ENCODE results near the gene LMF1.

Gene LMF1

DNA sequence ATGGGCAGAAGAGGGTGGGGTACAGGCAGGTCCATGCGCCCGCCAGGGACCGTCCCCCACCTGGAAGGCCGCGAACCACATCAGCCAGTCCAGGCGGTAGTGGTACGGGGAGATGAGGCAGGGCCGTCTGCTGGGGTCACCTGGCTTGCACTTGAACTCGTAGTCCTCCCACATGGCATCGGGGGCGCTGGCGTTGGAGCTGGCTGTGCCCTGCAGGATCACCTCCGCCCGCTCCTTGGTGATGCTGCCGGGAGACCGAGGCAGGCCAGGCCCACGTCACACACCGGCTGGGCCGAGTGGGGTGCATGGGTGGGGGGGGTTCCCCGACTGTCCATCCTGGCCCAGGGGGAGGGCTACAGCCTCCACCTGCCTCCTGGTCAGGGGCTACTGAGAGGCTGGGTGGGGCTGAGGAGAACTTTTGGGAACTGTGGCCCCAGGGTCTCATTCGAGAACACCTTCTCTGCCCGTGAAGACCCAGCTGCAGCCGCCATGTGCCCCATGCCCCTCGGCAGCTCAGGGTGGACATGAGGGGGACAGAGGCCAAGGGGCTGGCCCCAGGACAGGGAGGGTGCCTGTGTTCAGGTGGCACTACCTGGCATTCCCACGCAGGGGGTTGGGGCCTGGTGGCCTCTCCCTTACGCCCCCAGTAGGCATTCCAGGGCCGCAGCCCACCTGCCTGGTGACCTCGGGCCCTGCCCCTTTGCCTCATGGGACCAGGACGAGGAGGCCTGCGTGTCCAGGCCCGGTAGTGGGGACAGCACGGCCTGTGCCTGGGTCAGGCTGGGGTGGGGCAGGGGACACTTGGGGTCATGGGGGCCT lies 100.8 kb downstream of the LMF1 start:
- no peaks in the 10 kb centered on the region for H3K4me1 ChIP-seq (ENCODE audit: low read depth, poor library complexity, severe bottlenecking)
- no peaks in the 10 kb centered on the region for H3K36me3 ChIP-seq (ENCODE audit: insufficient read depth)
- no peaks in the 10 kb centered on the region for H3K79me2 ChIP-seq (ENCODE audit: insufficient read depth, low read depth)
- H3K27me3 ChIP-seq (ENCODE audit: insufficient read depth, low read depth): peaks cover 44% of the 10 kb centered on the region
- no peaks in the 10 kb centered on the region for H4K20me1 ChIP-seq (ENCODE audit: insufficient read depth)
- no peak overlapping the region for H3K9ac ChIP-seq
- TF ChIP-seq, protein P1, sequence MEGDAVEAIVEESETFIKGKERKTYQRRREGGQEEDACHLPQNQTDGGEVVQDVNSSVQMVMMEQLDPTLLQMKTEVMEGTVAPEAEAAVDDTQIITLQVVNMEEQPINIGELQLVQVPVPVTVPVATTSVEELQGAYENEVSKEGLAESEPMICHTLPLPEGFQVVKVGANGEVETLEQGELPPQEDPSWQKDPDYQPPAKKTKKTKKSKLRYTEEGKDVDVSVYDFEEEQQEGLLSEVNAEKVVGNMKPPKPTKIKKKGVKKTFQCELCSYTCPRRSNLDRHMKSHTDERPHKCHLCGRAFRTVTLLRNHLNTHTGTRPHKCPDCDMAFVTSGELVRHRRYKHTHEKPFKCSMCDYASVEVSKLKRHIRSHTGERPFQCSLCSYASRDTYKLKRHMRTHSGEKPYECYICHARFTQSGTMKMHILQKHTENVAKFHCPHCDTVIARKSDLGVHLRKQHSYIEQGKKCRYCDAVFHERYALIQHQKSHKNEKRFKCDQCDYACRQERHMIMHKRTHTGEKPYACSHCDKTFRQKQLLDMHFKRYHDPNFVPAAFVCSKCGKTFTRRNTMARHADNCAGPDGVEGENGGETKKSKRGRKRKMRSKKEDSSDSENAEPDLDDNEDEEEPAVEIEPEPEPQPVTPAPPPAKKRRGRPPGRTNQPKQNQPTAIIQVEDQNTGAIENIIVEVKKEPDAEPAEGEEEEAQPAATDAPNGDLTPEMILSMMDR (conservative IDR thresholded peaks at IDR 0.05; ENCODE audit: low read depth, low read length): no peak
- no peak overlapping the region for H3K4me2 ChIP-seq
- no peak overlapping the region for H3K27ac ChIP-seq
- H2AFZ ChIP-seq (ENCODE audit: low read depth): no peak overlapping the region
- no peak overlapping the region for H3K4me3 ChIP-seq (IDR thresholded peaks at IDR 0.05; ENCODE audit: insufficient read depth, low read depth, low read length)

DNA sequence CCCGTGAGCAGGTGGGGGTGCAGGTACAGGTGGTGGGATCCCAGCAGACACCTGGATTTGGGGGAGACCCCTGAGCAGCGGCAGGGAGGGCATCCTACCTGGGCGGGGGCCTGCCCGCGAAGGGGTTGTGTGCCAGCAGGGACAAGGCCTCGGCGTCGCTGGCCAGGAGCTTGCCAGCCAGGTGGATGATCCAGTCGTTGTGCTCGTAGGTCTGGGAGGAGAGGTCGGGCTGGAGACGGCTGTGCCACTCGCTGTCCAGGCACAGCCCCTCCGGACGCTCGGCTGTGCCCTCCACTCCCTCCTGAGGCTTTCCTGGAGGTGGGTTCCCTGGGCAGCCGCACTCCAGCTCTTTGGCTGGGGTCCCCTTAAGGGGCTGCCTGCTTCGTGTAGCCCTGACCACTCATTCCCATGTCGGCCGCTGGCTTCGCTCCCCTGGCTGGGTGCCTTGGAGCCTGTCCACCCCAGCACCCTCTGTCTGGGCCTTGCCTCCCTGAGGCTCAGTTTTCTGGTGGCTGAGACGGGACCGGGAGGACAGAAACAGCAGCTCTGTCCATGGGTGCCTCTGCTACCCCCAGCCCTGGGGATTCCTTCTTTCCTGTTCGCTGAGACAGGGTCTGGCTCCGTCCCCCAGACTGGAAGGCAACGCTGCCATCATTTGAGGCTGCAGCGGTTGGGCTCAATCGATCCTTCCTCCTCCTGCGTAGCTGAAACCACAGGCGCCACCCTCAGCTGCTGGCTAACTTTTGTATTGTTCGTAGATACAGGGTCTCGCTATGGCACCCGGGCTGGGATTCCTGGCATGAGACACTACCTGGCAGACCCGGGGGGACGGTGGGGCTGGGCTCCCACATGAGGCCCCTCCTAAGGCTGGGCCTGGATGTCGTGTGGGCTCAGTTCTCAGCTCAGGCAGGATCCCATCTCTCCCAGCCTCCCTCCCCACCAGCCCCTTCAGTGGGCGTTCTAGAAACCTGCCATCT lies 101.7 kb downstream of the LMF1 start:
- no peak overlapping the region for H3K27ac ChIP-seq
- peaks cover 47% of the 10 kb centered on the region for H3K27me3 ChIP-seq (ENCODE audit: insufficient read depth, low read depth)
- TF ChIP-seq, protein P1 (conservative IDR thresholded peaks at IDR 0.05; ENCODE audit: low read depth, low read length): no peak
- no peak overlapping the region for H3K9ac ChIP-seq
- H3K36me3 ChIP-seq (ENCODE audit: insufficient read depth): no peaks in the 10 kb centered on the region
- H3K4me3 ChIP-seq (IDR thresholded peaks at IDR 0.05; ENCODE audit: insufficient read depth, low read depth, low read length): no peak overlapping the region
- H4K20me1 ChIP-seq (ENCODE audit: insufficient read depth): no peaks in the 10 kb centered on the region
- H2AFZ ChIP-seq (ENCODE audit: low read depth): no peak overlapping the region
- H3K4me2 ChIP-seq: no peak overlapping the region
- no peaks in the 10 kb centered on the region for H3K79me2 ChIP-seq (ENCODE audit: insufficient read depth, low read depth)
- no peaks in the 10 kb centered on the region for H3K4me1 ChIP-seq (ENCODE audit: low read depth, poor library complexity, severe bottlenecking)

DNA sequence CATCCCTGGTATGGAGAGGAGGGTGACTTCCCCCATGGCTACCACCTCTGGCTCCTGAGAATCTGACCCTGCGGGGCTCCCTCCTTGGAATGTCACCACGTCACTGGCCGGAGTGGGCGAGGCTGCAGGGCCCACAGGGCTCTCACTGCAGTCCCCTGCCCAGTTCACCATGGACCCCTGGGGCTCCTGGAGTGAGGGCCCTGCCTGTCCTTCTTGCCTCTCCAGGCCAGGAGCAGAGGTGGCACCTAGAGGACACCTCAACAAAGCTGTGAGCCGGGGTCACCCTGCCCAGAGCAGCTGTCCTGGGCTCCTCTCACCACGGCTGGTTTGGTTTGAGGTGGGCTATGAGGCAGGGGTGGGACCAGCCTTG lies 102.4 kb downstream of the LMF1 start:
- H3K9ac ChIP-seq: no peak overlapping the region
- no peaks in the 10 kb centered on the region for H4K20me1 ChIP-seq (ENCODE audit: insufficient read depth)
- H3K36me3 ChIP-seq (ENCODE audit: insufficient read depth): no peaks in the 10 kb centered on the region
- H3K4me1 ChIP-seq (ENCODE audit: low read depth, poor library complexity, severe bottlenecking): no peaks in the 10 kb centered on the region
- TF ChIP-seq, protein P1 (conservative IDR thresholded peaks at IDR 0.05; ENCODE audit: low read depth, low read length): no peak
- no peak overlapping the region for H3K4me3 ChIP-seq (IDR thresholded peaks at IDR 0.05; ENCODE audit: insufficient read depth, low read depth, low read length)
- H2AFZ ChIP-seq (ENCODE audit: low read depth): no peak overlapping the region
- H3K79me2 ChIP-seq (ENCODE audit: insufficient read depth, low read depth): no peaks in the 10 kb centered on the region
- H3K4me2 ChIP-seq: no peak overlapping the region
- H3K27me3 ChIP-seq (ENCODE audit: insufficient read depth, low read depth): peaks cover 49% of the 10 kb centered on the region
- no peak overlapping the region for H3K27ac ChIP-seq

DNA sequence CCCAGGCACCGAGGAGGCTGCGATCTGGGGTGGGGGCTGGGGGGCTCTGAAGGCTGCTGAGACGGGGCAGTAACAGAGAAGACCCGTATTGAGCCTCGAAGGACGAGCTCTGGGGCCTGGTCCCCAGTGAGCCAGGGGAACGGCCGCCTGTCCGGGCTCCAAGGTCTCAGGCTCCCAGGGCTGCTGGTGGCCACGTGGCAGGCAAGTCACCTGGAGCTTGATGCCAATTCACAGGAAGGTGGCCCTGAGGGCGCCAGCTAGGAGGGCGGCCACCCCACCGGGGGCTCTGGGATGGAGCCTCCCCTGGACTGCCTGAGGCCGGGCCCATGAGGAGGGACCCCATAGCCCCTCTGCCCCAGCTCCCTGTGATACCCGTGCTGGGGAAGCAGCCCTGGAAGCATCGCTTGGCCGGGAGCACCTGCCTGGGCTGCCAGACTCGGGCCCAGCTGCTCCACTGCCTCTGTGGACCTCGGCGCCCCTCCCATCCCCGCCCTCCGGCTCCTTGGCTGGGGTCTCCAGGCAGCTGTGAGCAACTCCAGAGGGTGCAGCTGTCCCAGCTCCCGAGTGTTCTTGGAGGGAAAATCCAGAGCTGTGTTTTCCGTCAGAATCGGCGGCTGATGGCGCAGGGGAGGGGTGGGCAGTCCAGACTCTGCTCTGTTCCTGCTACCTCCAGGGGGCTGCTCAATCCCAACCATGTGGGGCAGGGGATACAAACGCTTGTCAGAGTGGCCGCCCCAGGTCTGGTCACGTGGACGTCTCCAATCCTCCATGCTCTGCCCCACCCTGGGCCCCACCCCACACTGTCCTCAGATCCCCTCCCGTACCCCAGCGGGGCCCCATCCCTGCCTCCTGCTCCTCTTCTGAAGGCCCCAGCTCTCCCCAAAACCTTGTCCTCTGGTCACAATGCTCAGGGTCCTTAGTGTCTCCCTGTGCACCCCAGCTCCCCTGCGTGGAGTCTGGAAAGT lies 103.1 kb downstream of the LMF1 start:
- no peak overlapping the region for H3K4me3 ChIP-seq (IDR thresholded peaks at IDR 0.05; ENCODE audit: insufficient read depth, low read depth, low read length)
- no peak overlapping the region for H2AFZ ChIP-seq (ENCODE audit: low read depth)
- H3K4me1 ChIP-seq (ENCODE audit: low read depth, poor library complexity, severe bottlenecking): no peaks in the 10 kb centered on the region
- H3K36me3 ChIP-seq (ENCODE audit: insufficient read depth): no peaks in the 10 kb centered on the region
- TF ChIP-seq, protein P1 (conservative IDR thresholded peaks at IDR 0.05; ENCODE audit: low read depth, low read length): no peak
- H3K79me2 ChIP-seq (ENCODE audit: insufficient read depth, low read depth): no peaks in the 10 kb centered on the region
- H3K27ac ChIP-seq: no peak overlapping the region
- no peak overlapping the region for H3K4me2 ChIP-seq
- H3K9ac ChIP-seq: no peak overlapping the region
- H3K27me3 ChIP-seq (ENCODE audit: insufficient read depth, low read depth): peaks cover 50% of the 10 kb centered on the region
- H4K20me1 ChIP-seq (ENCODE audit: insufficient read depth): no peaks in the 10 kb centered on the region
